DOHH2 (cell line): ENCODE measurements around the gene ANTKMT.

Experiments
- EZH2phosphoT487 ChIP-seq: fragments of 200-600 bp; sonication (generic); IDR thresholded peaks from 2 replicates; pipeline ENCODE4 v1.6.1; 2017; ENCODE audit warnings: borderline replicate concordance, mild to moderate bottlenecking, antibody characterized with exemption, low read length, moderate library complexity, mixed read lengths
- TF ChIP-seq, protein P1 (sequence below): fragments of 200-600 bp; sonication (generic); IDR thresholded peaks from one replicate; pipeline ENCODE4 v1.5.1; 2014; ENCODE audit warnings: antibody characterized with exemption, mild to moderate bottlenecking, low read depth, low read length; ENCODE audit not compliant: poor library complexity, severe bottlenecking

DNA sequence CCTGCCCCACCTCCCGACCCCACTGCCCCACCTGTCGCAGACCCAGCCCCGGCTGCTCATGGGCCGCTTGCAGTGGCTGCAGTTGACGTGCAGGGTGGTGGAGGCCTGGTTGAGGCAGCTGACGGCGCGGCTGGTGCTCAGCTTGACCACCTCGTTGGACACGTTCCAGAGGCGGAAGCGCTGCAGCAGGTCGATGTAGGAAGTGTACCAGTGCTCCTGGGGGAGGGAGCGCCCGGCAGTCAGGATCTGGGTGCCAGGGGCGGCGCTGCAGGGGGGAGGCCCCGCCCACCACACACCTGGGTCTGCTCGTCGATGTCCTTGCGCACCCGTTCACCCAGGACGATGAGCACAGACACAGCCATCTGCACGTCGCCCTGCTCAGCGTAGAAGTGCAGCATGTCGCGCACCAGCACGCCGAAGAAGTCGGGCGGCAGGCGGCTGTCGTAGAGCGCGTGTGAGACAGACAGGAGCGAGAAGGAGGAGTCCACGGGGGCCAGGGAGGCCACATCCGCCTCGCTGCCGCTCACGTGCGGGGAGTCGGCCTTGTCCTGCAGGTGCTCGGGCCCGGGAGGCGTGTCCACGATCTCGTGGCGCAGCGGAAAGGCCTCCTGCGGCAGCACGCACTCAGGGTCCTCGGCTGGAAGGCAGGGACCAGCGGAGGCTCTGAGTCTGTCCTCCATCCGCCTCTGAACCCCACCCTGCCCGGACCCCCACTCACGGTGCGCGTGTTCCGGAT, 35.8 kb upstream of the ANTKMT start:
- TF ChIP-seq, protein P1, sequence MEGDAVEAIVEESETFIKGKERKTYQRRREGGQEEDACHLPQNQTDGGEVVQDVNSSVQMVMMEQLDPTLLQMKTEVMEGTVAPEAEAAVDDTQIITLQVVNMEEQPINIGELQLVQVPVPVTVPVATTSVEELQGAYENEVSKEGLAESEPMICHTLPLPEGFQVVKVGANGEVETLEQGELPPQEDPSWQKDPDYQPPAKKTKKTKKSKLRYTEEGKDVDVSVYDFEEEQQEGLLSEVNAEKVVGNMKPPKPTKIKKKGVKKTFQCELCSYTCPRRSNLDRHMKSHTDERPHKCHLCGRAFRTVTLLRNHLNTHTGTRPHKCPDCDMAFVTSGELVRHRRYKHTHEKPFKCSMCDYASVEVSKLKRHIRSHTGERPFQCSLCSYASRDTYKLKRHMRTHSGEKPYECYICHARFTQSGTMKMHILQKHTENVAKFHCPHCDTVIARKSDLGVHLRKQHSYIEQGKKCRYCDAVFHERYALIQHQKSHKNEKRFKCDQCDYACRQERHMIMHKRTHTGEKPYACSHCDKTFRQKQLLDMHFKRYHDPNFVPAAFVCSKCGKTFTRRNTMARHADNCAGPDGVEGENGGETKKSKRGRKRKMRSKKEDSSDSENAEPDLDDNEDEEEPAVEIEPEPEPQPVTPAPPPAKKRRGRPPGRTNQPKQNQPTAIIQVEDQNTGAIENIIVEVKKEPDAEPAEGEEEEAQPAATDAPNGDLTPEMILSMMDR: no peak
- no peak for TF ChIP-seq EZH2phosphoT487
